GM21825 (cell line): ENCODE data around the gene SERPINB12.

Experiments
- ATAC-seq: cut with Tn5 transposase; IDR thresholded peaks from one replicate; pipeline ENCODE4 v1.9.1; 2021; ENCODE audit warnings: mild to moderate bottlenecking, moderate library complexity; ENCODE audit not compliant: unreplicated experiment

The SERPINB12 gene

GRCh38 chr18:63542069-63542468 is at the start of gene SERPINB12:
SERPINB12 (plus strand) TSS chr18:63542369; CDS start chr18:63556160, 13,791 bp downstream.
- no peak for ATAC-seq

- ATAC-seq, result no peak
These were observed 49.3 kb upstream of the SERPINB12 start for GRCh38 chr18:63492851-63493250.

- no peak for ATAC-seq
These were observed 46.5 kb upstream of the SERPINB12 start for GRCh38 chr18:63495675-63496074.

- ATAC-seq, result no peak
These were observed 36.4 kb upstream of the SERPINB12 start for GRCh38 chr18:63505566-63506335.

GRCh38 chr18:63506336-63506646 is 35.9 kb upstream of the SERPINB12 start:
- no peak for ATAC-seq

- no peak for ATAC-seq
These were observed 33.6 kb upstream of the SERPINB12 start for GRCh38 chr18:63508596-63508995.

GRCh38 chr18:63511285-63511684 is 30.9 kb upstream of the SERPINB12 start:
- no peak for ATAC-seq

GRCh38 chr18:63514326-63514725 is 27.8 kb upstream of the SERPINB12 start:
- ATAC-seq, result no peak

GRCh38 chr18:63514888-63515678 is 27.1 kb upstream of the SERPINB12 start:
- no peak for ATAC-seq

- no peak for ATAC-seq
These were observed 26.4 kb upstream of the SERPINB12 start for GRCh38 chr18:63515801-63516200.

GRCh38 chr18:63518178-63519012 is 23.8 kb upstream of the SERPINB12 start:
- peak; percentile 92 for ATAC-seq

- ATAC-seq, result no peak
These were observed 22.0 kb upstream of the SERPINB12 start for GRCh38 chr18:63520053-63520685.

GRCh38 chr18:63523660-63524059 is 18.5 kb upstream of the SERPINB12 start:
- ATAC-seq, result no peak

GRCh38 chr18:63527251-63527650 is 14.9 kb upstream of the SERPINB12 start:
- ATAC-seq, result no peak

GRCh38 chr18:63528863-63529492 is 13.2 kb upstream of the SERPINB12 start:
- ATAC-seq, result no peak

GRCh38 chr18:63532471-63532870 is 9.7 kb upstream of the SERPINB12 start:
- no peak for ATAC-seq

GRCh38 chr18:63534615-63535014 is 7.6 kb upstream of the SERPINB12 start:
- no peak for ATAC-seq

GRCh38 chr18:63539904-63540510 is 2.2 kb upstream of the SERPINB12 start:
- no peak for ATAC-seq

GRCh38 chr18:63544017-63544416 is 1.8 kb downstream of the SERPINB12 start:
- ATAC-seq, result no peak

- ATAC-seq, result no peak
These were observed 2.8 kb downstream of the SERPINB12 start for GRCh38 chr18:63545000-63545399.
